Brain microvascular endothelial cell (primary cell): ENCODE measurements around the gene SEC24C.
"Not testable (repeated sequence)": the region's sequence is repeated elsewhere in the genome, so short reads cannot be mapped to it uniquely, and the experiment has no call there.

Experiments
- DNase-seq: peaks from one replicate; pipeline ENCODE4 v3.0.0-alpha.2; 2020
- H3K27ac ChIP-seq: fragments of 250-450 bp; sonication (Bioruptor Pico); 2 replicates; pipeline ENCODE4 v1.5.1; 2020; ENCODE audit warnings: mild to moderate bottlenecking, moderate library complexity
- H3K27me3 ChIP-seq: fragments of 250-450 bp; sonication (Bioruptor Pico); replicated peaks from 2 replicates; pipeline ENCODE4 v1.5.1; 2020; ENCODE audit warnings: mild to moderate bottlenecking
- H3K36me3 ChIP-seq: fragments of 250-450 bp; sonication (Bioruptor Pico); replicated peaks from 2 replicates; pipeline ENCODE4 v1.5.1; 2020; ENCODE audit warnings: mild to moderate bottlenecking
- H3K4me3 ChIP-seq: 2 replicates; pipeline ENCODE4 v1.5.1; 2011; ENCODE audit warnings: low read depth, mild to moderate bottlenecking, control low read depth, low read length, moderate library complexity
- in situ Hi-C: cut with HindIII; loops from 2 replicates; pipeline ENCODE4 v1.10.0; 2017; ENCODE audit warnings: low sequenced_read_pairs, low pct_ligation_motif_present
- TF ChIP-seq, protein P1 (sequence below): IDR thresholded peaks from 2 replicates; pipeline ENCODE4 v1.5.1; 2011; ENCODE audit warnings: low read depth, mild to moderate bottlenecking, moderate library complexity, low read length, control low read depth, inconsistent platforms; ENCODE audit errors: missing control alignments

SEC24C gene

DNA sequence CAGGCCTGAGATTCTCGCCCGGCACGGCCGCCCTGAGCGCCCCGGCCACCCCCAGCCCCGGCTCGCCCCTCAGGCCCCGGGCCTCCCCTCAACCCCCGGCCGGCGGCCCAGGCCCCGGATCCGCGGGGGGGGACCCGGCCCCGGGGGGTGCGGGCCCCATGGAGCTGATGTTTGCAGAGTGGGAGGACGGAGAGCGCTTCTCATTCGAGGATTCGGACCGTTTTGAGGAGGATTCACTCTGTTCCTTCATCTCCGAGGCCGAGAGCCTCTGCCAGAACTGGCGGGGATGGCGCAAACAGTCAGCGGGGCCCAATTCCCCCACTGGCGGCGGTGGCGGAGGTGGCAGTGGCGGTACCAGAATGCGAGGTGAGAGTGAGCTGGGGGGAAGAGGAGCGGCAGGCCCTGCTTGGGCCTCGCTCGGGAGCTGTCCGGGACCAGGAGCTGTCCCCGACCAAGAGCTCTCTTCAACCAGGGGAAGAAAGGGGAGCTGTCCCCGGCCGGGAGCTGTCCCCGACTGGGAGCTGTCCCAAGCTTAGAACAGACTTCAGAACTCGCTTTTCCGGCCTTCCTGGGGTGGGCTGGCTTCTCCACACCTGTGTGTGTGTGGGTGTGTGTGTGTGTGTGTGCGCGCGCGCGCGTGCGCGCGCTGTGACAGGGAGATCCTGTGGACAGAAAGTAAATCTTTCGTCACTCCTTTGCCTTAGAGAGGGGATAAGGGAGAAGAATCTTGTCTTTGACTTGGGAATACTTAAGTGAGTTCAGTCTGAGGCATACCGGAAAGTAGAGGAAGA is 41.7 kb downstream of the SEC24C start:
- no peaks in the 10 kb centered on the region for H3K27me3 ChIP-seq
- peak overlapping the region; percentile 93 for H3K4me3 ChIP-seq
- in situ Hi-C loops: no loop called here
- peak; percentile 52 for DNase-seq
- peaks cover 16% of the 10 kb centered on the region for H3K36me3 ChIP-seq
- TF ChIP-seq, protein P1, sequence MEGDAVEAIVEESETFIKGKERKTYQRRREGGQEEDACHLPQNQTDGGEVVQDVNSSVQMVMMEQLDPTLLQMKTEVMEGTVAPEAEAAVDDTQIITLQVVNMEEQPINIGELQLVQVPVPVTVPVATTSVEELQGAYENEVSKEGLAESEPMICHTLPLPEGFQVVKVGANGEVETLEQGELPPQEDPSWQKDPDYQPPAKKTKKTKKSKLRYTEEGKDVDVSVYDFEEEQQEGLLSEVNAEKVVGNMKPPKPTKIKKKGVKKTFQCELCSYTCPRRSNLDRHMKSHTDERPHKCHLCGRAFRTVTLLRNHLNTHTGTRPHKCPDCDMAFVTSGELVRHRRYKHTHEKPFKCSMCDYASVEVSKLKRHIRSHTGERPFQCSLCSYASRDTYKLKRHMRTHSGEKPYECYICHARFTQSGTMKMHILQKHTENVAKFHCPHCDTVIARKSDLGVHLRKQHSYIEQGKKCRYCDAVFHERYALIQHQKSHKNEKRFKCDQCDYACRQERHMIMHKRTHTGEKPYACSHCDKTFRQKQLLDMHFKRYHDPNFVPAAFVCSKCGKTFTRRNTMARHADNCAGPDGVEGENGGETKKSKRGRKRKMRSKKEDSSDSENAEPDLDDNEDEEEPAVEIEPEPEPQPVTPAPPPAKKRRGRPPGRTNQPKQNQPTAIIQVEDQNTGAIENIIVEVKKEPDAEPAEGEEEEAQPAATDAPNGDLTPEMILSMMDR: no peak
- H3K27ac ChIP-seq: peak overlapping the region; percentile 88

- DNase-seq: no peak
- in situ Hi-C loops: no loop called here
- TF ChIP-seq, protein P1: no peak
- Histone ChIP-seq H3K27ac (no peak overlapping the region), H3K36me3 (peaks cover 22% of the 10 kb centered on the region), H3K4me3 (peak overlapping the region; percentile 93), H3K27me3 (no peaks in the 10 kb centered on the region)
Measured at GRCh38 chr10:73786512-73786885, 42.3 kb downstream of the SEC24C start.

DNA sequence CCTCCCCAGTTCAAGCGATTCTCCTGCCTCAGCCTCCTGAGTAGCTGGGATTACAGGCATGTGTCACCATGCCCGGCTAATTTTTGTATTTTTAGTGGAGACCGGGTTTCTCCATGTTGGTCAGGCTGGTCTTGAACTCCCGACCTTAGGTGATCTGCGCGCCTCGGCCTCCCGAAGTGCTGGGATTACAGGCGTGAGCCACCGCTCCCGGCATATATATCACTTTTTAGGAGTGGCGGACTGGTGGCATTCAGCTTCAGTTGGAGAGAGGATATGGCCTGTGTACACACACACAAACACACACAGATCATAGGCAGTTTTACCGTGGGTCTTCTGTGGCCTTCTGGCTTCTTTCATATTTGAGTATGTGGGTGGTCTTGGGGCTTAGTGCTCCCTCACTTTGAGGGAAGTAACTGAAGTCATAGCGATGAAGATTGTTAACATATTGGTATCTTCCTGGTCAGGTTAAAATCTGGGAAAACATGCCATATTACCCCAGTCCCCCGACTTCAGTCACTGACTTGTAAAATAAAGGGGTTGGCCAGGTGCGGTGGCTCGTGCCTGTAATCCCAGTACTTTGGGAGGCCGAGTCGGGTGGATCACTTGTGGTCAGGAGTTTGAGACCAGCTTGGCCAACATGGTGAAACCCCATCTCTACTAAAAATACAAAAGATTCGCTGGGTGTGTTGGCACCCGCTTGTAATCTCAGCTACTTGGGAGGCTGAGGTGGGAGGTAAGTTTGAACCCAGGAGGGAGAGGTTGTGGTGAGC is 43.0 kb downstream of the SEC24C start:
- not testable (repeated sequence) for H3K27ac ChIP-seq, H3K4me3 ChIP-seq

DNA sequence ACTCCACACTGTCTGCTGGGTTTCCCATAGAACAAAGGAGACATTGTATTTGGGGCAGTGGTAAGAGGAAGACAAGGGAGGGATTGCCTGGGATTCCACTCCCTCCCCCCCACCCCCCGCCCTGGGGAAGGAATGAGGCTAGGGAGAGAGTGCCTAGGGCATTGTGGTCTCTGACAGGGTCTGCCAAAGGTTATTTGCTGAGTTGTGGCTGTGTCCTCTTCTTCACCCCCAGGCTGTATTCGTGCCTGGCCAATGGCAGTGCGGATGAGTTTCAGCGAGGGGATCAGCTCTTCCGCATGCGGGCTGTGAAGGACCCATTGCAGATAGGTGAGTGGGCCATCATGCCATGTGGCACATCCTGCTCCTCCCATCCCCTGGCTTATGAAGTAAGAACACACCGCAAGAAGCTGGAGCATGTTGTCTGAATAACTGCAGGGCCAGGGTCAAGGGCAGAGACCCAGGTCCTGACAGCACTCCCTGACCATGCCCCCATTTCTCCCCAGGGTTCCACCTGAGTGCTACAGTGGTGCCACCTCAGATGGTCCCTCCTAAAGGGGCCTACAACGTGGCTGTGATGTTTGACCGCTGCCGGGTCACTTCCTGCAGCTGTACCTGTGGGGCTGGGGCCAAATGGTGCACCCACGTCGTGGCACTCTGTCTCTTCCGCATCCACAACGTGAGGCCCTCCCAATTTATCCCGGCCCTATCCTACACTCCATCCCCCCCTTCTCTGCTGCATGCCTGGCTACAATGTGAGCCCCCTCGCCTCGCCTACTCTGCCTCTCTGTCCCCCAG is 44.9 kb downstream of the SEC24C start:
- in situ Hi-C loops: no loop called here
- H3K27ac ChIP-seq: no peak overlapping the region
- no peaks in the 10 kb centered on the region for H3K27me3 ChIP-seq
- no peak for DNase-seq
- H3K36me3 ChIP-seq: peaks cover 48% of the 10 kb centered on the region
- H3K4me3 ChIP-seq: no peak overlapping the region
- TF ChIP-seq, protein P1: no peak

More for the DNA sequence above, 43.0 kb downstream of the SEC24C start:
- peaks cover 29% of the 10 kb centered on the region for H3K36me3 ChIP-seq
- DNase-seq, H3K27me3 ChIP-seq, in situ Hi-C loops: not testable (repeated sequence)

DNA sequence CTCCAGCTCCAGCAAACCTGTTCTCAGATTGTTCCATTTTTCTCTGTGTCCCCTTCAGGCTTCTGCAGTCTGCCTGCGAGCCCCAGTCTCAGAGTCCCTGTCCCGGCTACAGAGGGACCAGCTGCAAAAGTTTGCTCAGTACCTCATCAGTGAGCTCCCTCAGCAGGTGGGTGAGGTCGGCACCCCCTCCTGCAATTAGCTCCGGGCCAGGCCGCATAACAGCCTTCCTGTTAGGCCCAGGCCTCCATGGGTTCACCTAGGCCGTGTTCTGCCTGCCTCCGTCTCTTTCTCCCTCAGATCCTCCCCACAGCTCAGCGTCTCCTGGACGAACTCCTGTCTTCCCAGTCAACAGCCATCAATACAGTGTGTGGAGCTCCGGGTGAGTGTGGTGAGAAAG is 45.5 kb downstream of the SEC24C start:
- Histone ChIP-seq H3K27me3 (no peaks in the 10 kb centered on the region), H3K36me3 (peaks cover 54% of the 10 kb centered on the region), H3K4me3 (no peak overlapping the region), H3K27ac (no peak overlapping the region)
- TF ChIP-seq, protein P1: no peak
- no peak for DNase-seq
- in situ Hi-C loops: no loop called here
